Keratinocyte (primary cell): ENCODE measurements around the gene ADRA1B. TPM values are rescaled to one million over a fixed set of nuclear protein-coding genes. Genes with fewer than 3 reads are reported as not detected.
"Not testable (repeated sequence)": the region's sequence is repeated elsewhere in the genome, so short reads cannot be mapped to it uniquely, and the experiment has no call there.

ENCODE experiments used
- DNase-seq: peaks from one replicate; pipeline ENCODE4 v3.0.0-alpha.2; 2011; ENCODE audit warnings: low read depth, missing footprints, low spot score
- FAIRE-seq: peaks from 2 replicates; lab custom pipeline; 2011; peaks lifted over from hg19 to GRCh38; lab: Jason Lieb, UNC
- H2AFZ ChIP-seq: 2 replicates; pipeline ENCODE4 v1.6.0; 2012; ENCODE audit warnings: low read length, control low read depth, inconsistent platforms; ENCODE audit not compliant: control insufficient read depth
- H3K27ac ChIP-seq: 2 replicates; pipeline ENCODE4 v1.5.1; 2011; ENCODE audit warnings: low read length; ENCODE audit not compliant: control insufficient read depth, insufficient read depth
- H3K27me3 ChIP-seq: 3 replicates; pipeline ENCODE4 v1.6.0; 2011; ENCODE audit warnings: low read length; ENCODE audit not compliant: control insufficient read depth, insufficient read depth; ENCODE audit errors: extremely low read depth
- H3K36me3 ChIP-seq, 2 experiments: 2 replicates in 1 of 2; 3 replicates in 1 of 2; pipeline ENCODE4 v1.5.1; 2011; ENCODE audit warnings: low read length in 2 of 2, mild to moderate bottlenecking in 1 of 2; ENCODE audit not compliant: control insufficient read depth in 2 of 2, insufficient read depth in 2 of 2; ENCODE audit errors: extremely low read depth in 1 of 2
- H3K4me1 ChIP-seq: 3 replicates; pipeline ENCODE4 v1.5.1; 2011; ENCODE audit warnings: low read length; ENCODE audit not compliant: control insufficient read depth, insufficient read depth; ENCODE audit errors: extremely low read depth
- H3K4me2 ChIP-seq: 3 replicates; pipeline ENCODE4 v1.6.0; 2011; ENCODE audit warnings: low read depth, low read length; ENCODE audit not compliant: control insufficient read depth, insufficient read depth; ENCODE audit errors: extremely low read depth
- H3K4me3 ChIP-seq, 3 experiments: fragments of 200-600 bp in 1 of 3; sonication (generic) in 1 of 3; 2 replicates in 2 of 3; 3 replicates in 1 of 3; pipeline ENCODE4 v1.5.1; 2011 to 2016; ENCODE audit warnings: low read length in 3 of 3, mild to moderate bottlenecking in 3 of 3, control low read depth in 2 of 3, inconsistent platforms in 1 of 3, low read depth in 1 of 3, mixed read lengths in 1 of 3, mixed run types in 1 of 3, moderate library complexity in 1 of 3; ENCODE audit not compliant: control insufficient read depth in 2 of 3, insufficient read depth in 2 of 3; ENCODE audit errors: extremely low read depth in 1 of 3
- H3K79me2 ChIP-seq: 2 replicates; pipeline ENCODE4 v1.6.0; 2012; ENCODE audit warnings: low read length; ENCODE audit not compliant: control insufficient read depth, insufficient read depth
- H3K9ac ChIP-seq: 3 replicates; pipeline ENCODE4 v1.6.0; 2011; ENCODE audit warnings: low read length; ENCODE audit not compliant: control insufficient read depth, insufficient read depth; ENCODE audit errors: extremely low read depth
- H3K9me1 ChIP-seq: 3 replicates; pipeline ENCODE4 v1.6.0; 2011; ENCODE audit warnings: low read length; ENCODE audit not compliant: control insufficient read depth, insufficient read depth; ENCODE audit errors: extremely low read depth
- H3K9me3 ChIP-seq: 2 replicates; pipeline ENCODE4 v1.5.1; 2012; ENCODE audit warnings: low read depth, low read length; ENCODE audit not compliant: control insufficient read depth
- H4K20me1 ChIP-seq: 3 replicates; pipeline ENCODE4 v1.6.0; 2011; ENCODE audit warnings: low read length; ENCODE audit not compliant: control insufficient read depth, insufficient read depth; ENCODE audit errors: extremely low read depth
- EZH2 ChIP-seq: IDR thresholded peaks from one replicate; pipeline ENCODE4 v1.6.1; 2012; ENCODE audit warnings: inconsistent platforms, mild to moderate bottlenecking, low read length, moderate library complexity
- dilution Hi-C: fragments of 300-500 bp; cut with MboI; formaldehyde crosslinking; loops from one replicate; pipeline ENCODE4 v1.7.0; 2020; ENCODE audit warnings: low sequenced_read_pairs; ENCODE audit not compliant: extremely low pct_ligation_motif_present
- polyA plus RNA-seq, 5 experiments: library from polyadenylated mRNA; depleted of rRNA in 3 of 5; stranded (reverse) in 3 of 5; stranded (forward) in 1 of 5; unstranded in 1 of 5; fragments of >200 nt; gene quantifications; 1 replicate in 1 of 5; 2 replicates in 3 of 5; 3 replicates in 1 of 5; pipeline versions ENCODE4 v1.2.1 to v1.2.3, GENCODE V29; 2011 to 2012; ENCODE audit warnings: missing spikeins in 2 of 5, low read depth in 1 of 5, low replicate concordance in 1 of 5
- TF ChIP-seq, protein P1 (sequence below), 3 experiments: IDR thresholded peaks in 1 of 3; conservative IDR thresholded peaks in 1 of 3; optimal IDR thresholded peaks in 1 of 3; 2 replicates in 2 of 3; 3 replicates in 1 of 3; pipeline versions ENCODE3 to v1.5.1; 2011; ENCODE audit warnings: low read length in 3 of 3, mild to moderate bottlenecking in 3 of 3, moderate library complexity in 2 of 3, control low read depth in 1 of 3, inconsistent platforms in 1 of 3; ENCODE audit not compliant: insufficient read depth in 2 of 3; ENCODE audit errors: extremely low read depth in 1 of 3

ADRA1B gene
- polyA plus RNA-seq, 1 donor (not counting 4 experiments of a cell fraction or from before 2014, with no cell fraction given), result 0.18 TPM

DNA sequence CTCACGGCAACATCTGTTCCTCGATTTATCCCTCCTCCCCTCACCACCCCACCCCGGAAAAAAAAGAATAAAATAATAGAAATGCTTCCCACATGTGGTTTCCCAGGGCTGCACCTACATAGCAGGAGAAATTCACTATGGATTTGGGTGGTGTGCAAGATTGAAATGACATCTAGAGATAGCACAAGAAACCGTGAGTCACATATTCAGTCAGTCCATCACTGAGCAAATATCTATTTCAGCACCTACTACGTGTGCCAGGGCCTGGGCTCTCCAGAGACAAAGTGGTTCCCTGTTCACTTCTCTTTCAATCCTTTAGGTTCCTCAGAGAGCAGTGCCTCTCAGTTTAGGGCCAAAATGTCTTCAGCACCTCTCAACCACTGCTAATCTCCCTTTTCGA, 47.7 kb downstream of the ADRA1B start:
- no peak for TF ChIP-seq EZH2
- TF ChIP-seq, protein P1, sequence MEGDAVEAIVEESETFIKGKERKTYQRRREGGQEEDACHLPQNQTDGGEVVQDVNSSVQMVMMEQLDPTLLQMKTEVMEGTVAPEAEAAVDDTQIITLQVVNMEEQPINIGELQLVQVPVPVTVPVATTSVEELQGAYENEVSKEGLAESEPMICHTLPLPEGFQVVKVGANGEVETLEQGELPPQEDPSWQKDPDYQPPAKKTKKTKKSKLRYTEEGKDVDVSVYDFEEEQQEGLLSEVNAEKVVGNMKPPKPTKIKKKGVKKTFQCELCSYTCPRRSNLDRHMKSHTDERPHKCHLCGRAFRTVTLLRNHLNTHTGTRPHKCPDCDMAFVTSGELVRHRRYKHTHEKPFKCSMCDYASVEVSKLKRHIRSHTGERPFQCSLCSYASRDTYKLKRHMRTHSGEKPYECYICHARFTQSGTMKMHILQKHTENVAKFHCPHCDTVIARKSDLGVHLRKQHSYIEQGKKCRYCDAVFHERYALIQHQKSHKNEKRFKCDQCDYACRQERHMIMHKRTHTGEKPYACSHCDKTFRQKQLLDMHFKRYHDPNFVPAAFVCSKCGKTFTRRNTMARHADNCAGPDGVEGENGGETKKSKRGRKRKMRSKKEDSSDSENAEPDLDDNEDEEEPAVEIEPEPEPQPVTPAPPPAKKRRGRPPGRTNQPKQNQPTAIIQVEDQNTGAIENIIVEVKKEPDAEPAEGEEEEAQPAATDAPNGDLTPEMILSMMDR (optimal IDR thresholded peaks at IDR 0.05 in 1 of 3, IDR thresholded peaks at IDR 0.05 in 1 of 3, conservative IDR thresholded peaks at IDR 0.05 in 1 of 3; ENCODE audit: extremely low read depth in 1 of 3, insufficient read depth in 2 of 3, low read length in 3 of 3), result no peak
- Histone ChIP-seq H3K36me3 (no peaks in the 10 kb centered on the region), H3K4me1 (no peaks in the 10 kb centered on the region), H3K9me3 (no peaks in the 10 kb centered on the region), H3K9ac (no peak overlapping the region), H3K9me1 (no peaks in the 10 kb centered on the region), H3K4me2 (no peak overlapping the region), H3K27me3 (no peaks in the 10 kb centered on the region), H2AFZ (no peak overlapping the region), H3K4me3 (no peak overlapping the region), H3K27ac (no peak overlapping the region), H3K79me2 (no peaks in the 10 kb centered on the region), H4K20me1 (no peaks in the 10 kb centered on the region)
- no peak for DNase-seq
- FAIRE-seq, result no peak
- dilution Hi-C loops, result no loop called here

DNA sequence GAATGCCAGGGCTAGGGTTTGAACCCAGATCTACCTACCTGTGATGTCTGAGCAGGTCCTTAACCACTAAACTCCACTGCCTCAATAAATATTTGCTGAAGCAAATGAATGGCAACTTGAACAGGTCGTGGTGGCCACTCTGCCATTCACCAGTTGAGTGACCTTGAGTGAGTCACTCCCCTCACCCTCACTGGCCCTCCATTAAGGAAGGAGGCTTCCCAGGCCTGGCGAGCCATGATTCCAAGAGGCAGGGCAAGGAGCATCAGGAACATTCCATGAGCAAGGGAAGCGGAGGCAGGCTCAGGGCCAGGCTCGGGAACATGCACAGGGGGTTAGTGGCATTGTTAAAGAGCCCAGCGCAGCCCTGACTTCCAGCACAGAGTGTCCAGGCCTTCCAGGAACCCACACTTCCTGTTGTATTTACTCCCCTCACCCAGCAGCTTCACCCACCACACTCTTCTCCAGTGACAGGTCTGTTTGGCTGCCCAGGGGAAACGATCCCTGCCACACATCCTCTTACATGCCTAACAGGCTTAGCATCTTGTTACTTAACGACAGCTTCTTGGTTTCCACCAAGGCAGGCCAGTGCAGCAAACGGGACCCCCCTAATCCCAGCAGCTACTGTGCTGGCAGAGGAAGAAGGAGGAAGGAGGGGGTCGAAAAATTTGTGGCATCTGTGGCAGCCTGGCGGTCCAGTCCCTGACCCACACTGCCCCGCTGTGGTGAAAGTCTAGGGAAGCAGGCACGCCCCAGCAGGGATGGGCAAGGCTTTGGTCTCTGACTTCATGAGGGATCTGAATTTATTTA, 49.0 kb downstream of the ADRA1B start:
- Histone ChIP-seq H4K20me1 (no peaks in the 10 kb centered on the region), H3K9ac (no peak overlapping the region), H3K9me3 (no peaks in the 10 kb centered on the region), H3K27me3 (no peaks in the 10 kb centered on the region), H3K79me2 (no peaks in the 10 kb centered on the region), H3K27ac (no peak overlapping the region), H3K9me1 (no peaks in the 10 kb centered on the region), H3K4me1 (peaks cover 2% of the 10 kb centered on the region), H3K4me3 (no peak overlapping the region), H3K4me2 (no peak overlapping the region), H3K36me3 (no peaks in the 10 kb centered on the region), H2AFZ (no peak overlapping the region)
- TF ChIP-seq, protein P1 (optimal IDR thresholded peaks at IDR 0.05 in 1 of 3, IDR thresholded peaks at IDR 0.05 in 1 of 3, conservative IDR thresholded peaks at IDR 0.05 in 1 of 3; ENCODE audit: extremely low read depth in 1 of 3, insufficient read depth in 2 of 3, low read length in 3 of 3), result peak; percentile 50 to 81 (median 51)
- no peak for TF ChIP-seq EZH2
- no peak for FAIRE-seq
- DNase-seq, result no peak
- dilution Hi-C loops, result no loop called here

DNA sequence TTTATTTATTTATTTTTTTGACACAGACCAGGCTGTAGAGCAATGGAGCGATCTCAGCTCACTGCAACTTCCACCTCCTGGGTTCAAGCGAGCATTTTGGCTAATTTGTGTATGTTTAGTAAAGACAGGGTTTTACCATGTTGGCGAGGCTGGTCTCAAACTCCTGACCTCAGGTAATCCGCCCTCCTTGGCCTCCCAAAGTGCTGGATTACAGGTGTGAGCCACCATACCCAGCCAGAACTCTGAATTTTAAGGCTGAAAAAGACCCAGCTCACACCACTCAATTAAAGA, 49.5 kb downstream of the ADRA1B start:
- H3K27ac ChIP-seq, H3K79me2 ChIP-seq, H3K27me3 ChIP-seq, DNase-seq, H3K9me3 ChIP-seq, H3K9ac ChIP-seq, H2AFZ ChIP-seq, H3K9me1 ChIP-seq, H4K20me1 ChIP-seq, H3K4me1 ChIP-seq, FAIRE-seq, H3K36me3 ChIP-seq, dilution Hi-C loops, H3K4me3 ChIP-seq, H3K4me2 ChIP-seq: not testable (repeated sequence)
